B cell (primary cell): ENCODE measurements around the gene RSPH4A. TPM values are rescaled to one million over a fixed set of nuclear protein-coding genes. Genes with fewer than 3 reads are reported as not detected.

Experiments used
- ATAC-seq: fragments of 200-7000 bp; cut with Tn5 transposase; one replicate; pipeline ENCODE4 v1.10.0; 2021; ENCODE audit warnings: low read depth, mild to moderate bottlenecking, moderate number of reproducible peaks, moderate library complexity
- CTCF ChIA-PET: fragments of 350-600 bp; sonication (Branson Sonifier 250); formaldehyde crosslinking; loops from one replicate; lab custom pipeline; 2021; ENCODE audit warnings: antibody characterized with exemption, inconsistent platforms; lab: Charles Lee
- POLR2A ChIA-PET: fragments of 350-600 bp; sonication (Branson Sonifier 250); formaldehyde crosslinking; loops from one replicate; lab custom pipeline; 2021; ENCODE audit warnings: antibody characterized with exemption; lab: Charles Lee
- DNase-seq: peaks from one replicate; pipeline ENCODE4 v3.0.0; 2013
- H2AFZ ChIP-seq: 2 replicates; pipeline ENCODE4 v1.6.1; 2012; ENCODE audit warnings: mild to moderate bottlenecking, low read depth, low read length; ENCODE audit not compliant: insufficient read depth, poor library complexity, severe bottlenecking
- H3K27ac ChIP-seq, 2 donors: 1 replicate in 1 of 2; 2 replicates in 1 of 2; pipeline ENCODE4 v1.5.1; 2012 to 2013; ENCODE audit warnings: low read length in 2 of 2, mild to moderate bottlenecking in 2 of 2, moderate library complexity in 1 of 2
- H3K27me3 ChIP-seq, 4 experiments: fragments of 200-600 bp in 1 of 4; sonication (generic) in 1 of 4; replicated peaks in 1 of 4; 1 replicate in 2 of 4; 2 replicates in 2 of 4; pipeline versions ENCODE4 v1.6.1 to v1.7.0; 2013 to 2016; ENCODE audit warnings: low read length in 3 of 4, mild to moderate bottlenecking in 2 of 4, mixed read lengths in 1 of 4, moderate library complexity in 1 of 4; ENCODE audit not compliant: insufficient read depth in 4 of 4, control insufficient read depth in 3 of 4; ENCODE audit errors: control extremely low read depth in 1 of 4
- H3K36me3 ChIP-seq, 2 experiments: replicated peaks in 1 of 2; 1 replicate in 1 of 2; 2 replicates in 1 of 2; pipeline versions ENCODE4 v1.6.1 to v1.7.1; 2013; ENCODE audit warnings: low read length in 1 of 2; ENCODE audit not compliant: insufficient read depth in 2 of 2, control insufficient read depth in 1 of 2; ENCODE audit errors: control extremely low read depth in 1 of 2, extremely low read depth in 1 of 2
- H3K4me1 ChIP-seq, 2 donors: fragments of 200-600 bp in 1 of 2; sonication (generic) in 1 of 2; 1 replicate in 1 of 2; 2 replicates in 1 of 2; pipeline versions ENCODE4 v1.5.1 to v1.6.1; 2013 to 2017; ENCODE audit warnings: low read length in 2 of 2; ENCODE audit not compliant: control insufficient read depth in 2 of 2, insufficient read depth in 2 of 2
- H3K4me2 ChIP-seq: replicated peaks from 2 replicates; pipeline ENCODE3; 2012; ENCODE audit warnings: mild to moderate bottlenecking, low read depth, low read length; ENCODE audit not compliant: poor library complexity, severe bottlenecking
- H3K4me3 ChIP-seq, 5 experiments: fragments of 200-600 bp in 1 of 5; sonication (generic) in 1 of 5; 1 replicate in 3 of 5; 2 replicates in 2 of 5; pipeline versions ENCODE4 v1.5.1 to v1.7.0; 2011 to 2016; ENCODE audit warnings: low read length in 4 of 5, mild to moderate bottlenecking in 4 of 5, low read depth in 2 of 5, control low read depth in 1 of 5, moderate library complexity in 1 of 5; ENCODE audit not compliant: insufficient read depth in 1 of 5; ENCODE audit errors: control extremely low read depth in 1 of 5, extremely low read depth in 1 of 5
- H3K79me2 ChIP-seq: fragments of 200-600 bp; sonication (generic); one replicate; pipeline ENCODE4 v1.6.0; 2016; ENCODE audit warnings: low read length; ENCODE audit not compliant: control insufficient read depth, insufficient read depth
- H3K9ac ChIP-seq: fragments of 200-600 bp; sonication (generic); 2 replicates; pipeline ENCODE4 v1.6.1; 2017; ENCODE audit warnings: mild to moderate bottlenecking, low read length, moderate library complexity
- H3K9me3 ChIP-seq, 3 donors: one replicate each; pipeline versions ENCODE4 v1.6.1 to v1.7.1; 2013; ENCODE audit warnings: low read length in 2 of 3; ENCODE audit not compliant: control insufficient read depth in 2 of 3, insufficient read depth in 1 of 3; ENCODE audit errors: control extremely low read depth in 1 of 3
- H4K20me1 ChIP-seq: 2 replicates; pipeline ENCODE4 v1.6.0; 2012; ENCODE audit warnings: mild to moderate bottlenecking, low read length; ENCODE audit not compliant: insufficient read depth, control insufficient read depth, poor library complexity, severe bottlenecking
- H3K27ac Mint-ChIP-seq: one replicate; pipeline ENCODE4 v1.8.0; 2021; ENCODE audit warnings: mixed read lengths
- H3K27me3 Mint-ChIP-seq: one replicate; pipeline ENCODE4 v1.8.0; 2021; ENCODE audit warnings: mixed read lengths
- H3K4me1 Mint-ChIP-seq: one replicate; pipeline ENCODE4 v1.8.0; 2021; ENCODE audit warnings: mixed read lengths
- H3K4me3 Mint-ChIP-seq: one replicate; pipeline ENCODE4 v1.8.0; 2021; ENCODE audit warnings: mixed read lengths
- H3K9me3 Mint-ChIP-seq: one replicate; pipeline ENCODE4 v1.8.0; 2022; ENCODE audit warnings: mixed read lengths; ENCODE audit not compliant: insufficient read depth
- CTCF ChIP-seq: fragments of 200-600 bp; IDR thresholded peaks from one replicate; pipeline ENCODE4 v1.8.0; 2022; ENCODE audit warnings: antibody characterized with exemption, mild to moderate bottlenecking
- EZH2 ChIP-seq: IDR thresholded peaks from 2 replicates; pipeline ENCODE4 v1.6.1; 2012; ENCODE audit warnings: borderline replicate concordance, low read depth, mild to moderate bottlenecking, moderate library complexity, low read length; ENCODE audit not compliant: insufficient read depth, poor library complexity, severe bottlenecking
- WGBS: methylation state at CpG from one replicate; pipeline ENCODE4 v1.1.5; 2013; ENCODE audit warnings: missing lambda C conversion rate; ENCODE audit not compliant: insufficient coverage; 5-methylcytosine and 5-hydroxymethylcytosine counted together
- intact Hi-C: fragments of 100-400 bp; cut with micrococcal nuclease; formaldehyde crosslinking; loops from one replicate; pipeline ENCODE4 v1.10.0; 2022
- polyA plus RNA-seq: library from polyadenylated mRNA; depleted of rRNA; stranded (reverse); fragments of >200 nt; gene quantifications from 2 replicates; pipeline ENCODE4 v1.2.3, GENCODE V29; 2012
- total RNA-seq, 2 donors: library from RNA; stranded (reverse); fragments of 120-200 nt in 1 of 2; gene quantifications; 1 replicate in 1 of 2; 2 replicates in 1 of 2; pipeline versions ENCODE4 v1.2.3 to v1.2.4, GENCODE V29; 2013 to 2022

RSPH4A gene
- total and polyA plus RNA-seq, 2 donors (not counting 1 experiment from before 2014, with no cell fraction given) = 0.25 to 0.69 TPM

- H4K20me1 ChIP-seq = no peaks in the 10 kb centered on the region
- no peaks in the 10 kb centered on the region for H3K27me3 ChIP-seq
- no peak overlapping the region for H3K4me2 ChIP-seq
- no CpG with 5 or more reads among the region's 3 CpGs for WGBS
- no peak for ATAC-seq
- intact Hi-C loops = no loop called here
- H3K9ac ChIP-seq = no peak overlapping the region
- peaks cover 0 to 8% of the 10 kb centered on the region in 2 donors for H3K4me1 ChIP-seq
- POLR2A ChIA-PET = no interaction called here
- no peaks in the 10 kb centered on the region for H3K79me2 ChIP-seq
- Mint-ChIP-seq H3K9me3 (no peaks in the 10 kb centered on the region), H3K27ac (no peak overlapping the region), H3K4me3 (no peak overlapping the region), H3K4me1 (peaks cover 13% of the 10 kb centered on the region), H3K27me3 (no peaks in the 10 kb centered on the region)
- TF ChIP-seq EZH2 (no peak), CTCF (no peak)
- H2AFZ ChIP-seq = no peak overlapping the region
- CTCF ChIA-PET = no interaction called here
- H3K4me3 ChIP-seq = no peak overlapping the region
- DNase-seq = no peak
- no peak overlapping the region for H3K27ac ChIP-seq
- H3K9me3 ChIP-seq = no peaks in the 10 kb centered on the region
- no peaks in the 10 kb centered on the region for H3K36me3 ChIP-seq
These were observed 9.6 kb downstream of the RSPH4A start for GRCh38 chr6:116625872-116626271.

DNA sequence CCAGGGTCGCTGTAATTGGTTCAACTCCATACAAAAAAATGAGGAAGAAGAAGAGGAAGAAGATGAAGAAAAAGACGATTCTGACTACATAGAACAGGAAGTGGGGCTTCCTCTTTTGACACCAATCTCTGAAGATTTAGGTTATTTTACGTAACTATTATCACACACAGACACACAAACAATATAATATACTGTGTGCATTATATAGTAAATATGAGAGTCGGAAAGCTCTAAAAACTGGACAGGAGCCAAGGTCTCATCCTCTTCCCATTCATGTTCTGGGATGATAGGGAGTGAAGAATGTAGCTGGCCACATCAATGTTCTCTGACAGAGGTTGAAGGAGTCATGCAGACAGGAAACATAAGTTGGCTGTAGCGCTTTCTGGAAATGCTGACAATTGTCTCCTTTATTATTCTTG, 13.3 kb downstream of the RSPH4A start:
- DNase-seq = peak; percentile 34

More for the DNA sequence above, 13.3 kb downstream of the RSPH4A start:
- no peaks in the 10 kb centered on the region for H3K79me2 ChIP-seq
- intact Hi-C loops = no loop called here
- no peak for ATAC-seq
- peaks cover 20% of the 10 kb centered on the region for H3K4me1 Mint-ChIP-seq
- H3K4me3 ChIP-seq = no peak overlapping the region
- WGBS = 60% methylated on average over 1 of the region's 5 CpGs
- POLR2A ChIA-PET = no interaction called here
- H3K27ac Mint-ChIP-seq = no peak overlapping the region
- H4K20me1 ChIP-seq = no peaks in the 10 kb centered on the region
- H2AFZ ChIP-seq = no peak overlapping the region
- TF ChIP-seq EZH2 = no peak
- no peak for TF ChIP-seq CTCF
- H3K9me3 Mint-ChIP-seq = no peaks in the 10 kb centered on the region
- H3K9ac ChIP-seq = no peak overlapping the region
- no peak overlapping the region for H3K4me2 ChIP-seq
- peak overlapping the region; percentile 7 for H3K4me3 Mint-ChIP-seq
- no peak overlapping the region for H3K27ac ChIP-seq
- no peaks in the 10 kb centered on the region for H3K27me3 Mint-ChIP-seq
- CTCF ChIA-PET = no interaction called here
- H3K9me3 ChIP-seq = no peaks in the 10 kb centered on the region
- no peaks in the 10 kb centered on the region for H3K27me3 ChIP-seq
- H3K4me1 ChIP-seq = peaks cover 6 to 16% of the 10 kb centered on the region in 2 donors
- H3K36me3 ChIP-seq = peaks cover 3 to 13% of the 10 kb centered on the region in 2 experiments
